GM10266 (cell line): ENCODE results near the gene TRIM9.

Experiments used
- DNase-seq: peaks from one replicate; pipeline ENCODE4 v3.0.0; 2012; ENCODE audit errors: extremely low spot score
- TF ChIP-seq, protein P1 (sequence below): IDR thresholded peaks from 2 replicates; pipeline ENCODE4 v1.5.1; 2012; ENCODE audit warnings: mild to moderate bottlenecking, low read depth; ENCODE audit not compliant: control insufficient read depth, insufficient read depth; ENCODE audit errors: missing control alignments

Gene TRIM9

DNA sequence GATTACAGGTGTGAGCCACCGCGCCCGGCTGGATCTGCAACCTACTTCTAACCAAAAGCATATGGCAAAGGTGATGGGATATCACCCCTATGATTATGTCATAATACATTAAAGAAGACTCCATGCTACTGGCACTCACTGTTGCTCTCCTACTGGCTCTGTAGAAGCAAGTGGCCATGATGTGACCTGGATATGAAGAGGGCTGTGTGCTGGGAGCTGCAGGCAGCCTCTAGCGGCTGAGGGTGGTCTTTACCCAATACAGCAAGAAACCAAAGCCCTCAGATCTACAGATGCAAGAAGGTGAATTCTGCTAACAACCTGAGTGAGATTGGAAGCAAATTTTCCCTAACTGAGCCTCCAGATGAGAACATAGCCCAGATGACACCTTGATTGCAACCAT is 34.2 kb upstream of the TRIM9 start:
- DNase-seq, result no peak
- TF ChIP-seq, protein P1, sequence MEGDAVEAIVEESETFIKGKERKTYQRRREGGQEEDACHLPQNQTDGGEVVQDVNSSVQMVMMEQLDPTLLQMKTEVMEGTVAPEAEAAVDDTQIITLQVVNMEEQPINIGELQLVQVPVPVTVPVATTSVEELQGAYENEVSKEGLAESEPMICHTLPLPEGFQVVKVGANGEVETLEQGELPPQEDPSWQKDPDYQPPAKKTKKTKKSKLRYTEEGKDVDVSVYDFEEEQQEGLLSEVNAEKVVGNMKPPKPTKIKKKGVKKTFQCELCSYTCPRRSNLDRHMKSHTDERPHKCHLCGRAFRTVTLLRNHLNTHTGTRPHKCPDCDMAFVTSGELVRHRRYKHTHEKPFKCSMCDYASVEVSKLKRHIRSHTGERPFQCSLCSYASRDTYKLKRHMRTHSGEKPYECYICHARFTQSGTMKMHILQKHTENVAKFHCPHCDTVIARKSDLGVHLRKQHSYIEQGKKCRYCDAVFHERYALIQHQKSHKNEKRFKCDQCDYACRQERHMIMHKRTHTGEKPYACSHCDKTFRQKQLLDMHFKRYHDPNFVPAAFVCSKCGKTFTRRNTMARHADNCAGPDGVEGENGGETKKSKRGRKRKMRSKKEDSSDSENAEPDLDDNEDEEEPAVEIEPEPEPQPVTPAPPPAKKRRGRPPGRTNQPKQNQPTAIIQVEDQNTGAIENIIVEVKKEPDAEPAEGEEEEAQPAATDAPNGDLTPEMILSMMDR, result no peak

DNA sequence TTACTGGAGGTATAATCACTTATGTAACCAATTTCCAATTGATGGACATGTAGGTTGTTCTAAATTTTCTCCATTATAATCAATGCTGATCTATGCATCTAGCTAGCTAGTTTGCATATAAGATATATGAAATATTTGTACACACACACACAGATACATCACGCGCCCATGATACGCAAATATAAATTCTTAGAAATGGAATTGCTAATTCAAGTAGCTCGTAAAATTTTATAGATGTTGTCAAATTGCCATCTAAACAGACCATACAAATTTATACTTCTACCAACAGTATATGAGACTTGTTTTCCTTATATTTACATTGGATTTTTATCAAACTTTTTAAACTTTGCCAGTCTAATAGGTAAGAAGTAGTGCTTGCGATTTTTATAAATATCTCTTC is 29.1 kb upstream of the TRIM9 start:
- no peak for DNase-seq
- TF ChIP-seq, protein P1, result no peak

DNA sequence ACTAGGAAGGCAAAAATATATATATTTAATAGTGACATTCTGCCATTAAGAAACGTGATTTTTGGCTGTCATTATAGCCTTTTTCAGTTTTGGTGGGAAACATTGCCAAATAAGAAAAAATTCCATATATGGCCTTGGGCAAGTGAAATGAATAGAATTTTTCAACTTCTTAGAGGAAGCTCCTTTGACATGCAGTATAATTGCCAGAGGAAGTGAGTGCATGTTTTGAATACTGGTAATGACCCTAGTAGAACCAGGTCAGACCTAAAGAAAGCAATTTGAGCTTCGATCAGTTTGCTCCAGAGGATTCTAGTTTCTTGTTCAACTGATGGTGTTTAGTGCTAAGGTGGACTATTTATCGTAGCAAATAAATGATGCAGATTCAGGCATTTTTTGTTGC is 26.2 kb upstream of the TRIM9 start:
- DNase-seq, result no peak
- TF ChIP-seq, protein P1, result no peak

DNA sequence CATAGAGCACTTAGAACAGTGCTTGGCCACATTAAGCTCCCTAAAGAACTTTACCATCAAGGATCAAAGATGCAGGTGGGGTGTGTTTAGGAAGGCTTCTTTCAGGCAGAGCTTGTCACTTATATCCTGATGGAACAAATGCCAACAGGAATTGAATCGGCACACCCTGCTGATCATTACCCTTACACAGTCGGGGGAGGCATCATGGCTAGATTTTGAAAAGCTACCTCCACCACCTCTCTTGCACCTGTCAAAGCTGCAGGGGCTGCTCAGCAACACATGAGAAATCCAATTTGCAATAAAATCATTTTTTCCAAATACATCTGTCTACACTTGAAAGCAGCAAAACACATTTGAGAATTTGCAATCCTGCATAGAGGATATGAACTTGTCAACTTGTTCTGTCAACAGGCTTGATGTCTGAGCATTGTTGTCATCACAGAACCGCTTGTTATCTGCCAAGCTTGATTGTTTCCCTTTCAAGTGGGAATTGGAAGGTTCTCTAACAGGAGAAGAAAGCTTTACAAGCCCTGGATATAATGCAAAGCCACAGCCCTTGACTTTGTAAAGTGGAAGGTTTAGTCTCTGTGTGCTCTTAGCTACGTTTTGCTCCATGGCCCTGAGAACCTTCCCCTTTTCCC is 24.6 kb upstream of the TRIM9 start:
- no peak for DNase-seq
- TF ChIP-seq, protein P1, result no peak

DNA sequence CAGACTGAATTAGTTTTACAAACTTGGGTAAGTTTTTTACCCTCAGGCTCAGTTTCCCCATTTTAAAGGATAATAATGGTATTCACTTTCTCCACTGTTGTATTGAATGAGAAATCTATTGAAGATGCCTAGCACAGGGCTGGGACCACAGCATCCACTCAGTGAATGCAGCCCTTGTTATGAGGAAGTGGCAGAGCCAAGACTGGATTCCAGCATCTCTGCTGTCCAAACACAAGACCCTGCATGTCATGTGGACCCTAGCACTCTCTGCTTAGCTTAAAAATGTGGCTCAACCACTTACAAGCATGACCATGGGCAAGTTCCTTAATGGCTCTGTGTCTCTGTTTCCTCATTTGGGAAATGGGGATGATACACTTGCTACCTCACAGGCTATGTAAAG is 24.1 kb upstream of the TRIM9 start:
- TF ChIP-seq, protein P1, result no peak
- DNase-seq, result no peak

DNA sequence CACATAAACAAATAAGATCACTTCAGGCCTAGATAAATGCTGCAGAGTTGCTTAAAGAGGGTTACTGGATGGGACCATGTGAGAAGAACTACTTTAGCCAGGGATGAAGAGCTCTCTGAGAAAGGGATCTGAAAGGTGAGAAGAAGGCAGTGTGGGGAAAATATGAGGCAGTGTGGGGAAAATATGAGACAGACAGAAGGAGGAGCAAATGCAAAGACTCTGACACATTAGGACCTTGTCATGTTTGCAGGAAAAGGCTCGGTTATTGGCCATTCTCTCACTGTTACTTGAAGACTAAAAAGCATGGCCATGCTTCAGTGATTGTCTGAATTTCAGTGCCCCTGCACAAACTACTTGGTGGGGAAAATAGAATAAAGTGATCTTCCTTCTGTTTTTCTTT is 22.7 kb upstream of the TRIM9 start:
- TF ChIP-seq, protein P1, result no peak

DNA sequence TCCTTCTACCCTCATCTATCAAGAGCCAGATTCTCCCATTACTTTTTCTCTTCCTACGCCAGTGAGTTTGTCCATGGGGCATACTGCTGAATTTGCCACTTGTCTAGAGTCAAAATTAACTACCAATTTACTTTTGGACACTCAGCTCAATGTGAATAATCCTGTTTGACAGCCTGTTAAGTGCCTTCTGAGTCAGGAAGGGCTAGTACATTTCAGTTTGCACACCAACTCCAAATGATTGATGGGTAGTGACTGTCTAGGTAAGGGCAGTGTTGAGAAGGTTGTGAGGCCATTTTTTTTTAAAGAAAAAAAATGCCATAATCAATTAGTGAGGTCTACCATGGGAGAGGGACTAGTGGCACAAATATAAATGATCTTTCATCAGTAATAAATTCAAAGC is 21.8 kb upstream of the TRIM9 start:
- no peak for DNase-seq

More for the DNA sequence above, 22.7 kb upstream of the TRIM9 start:
- no peak for DNase-seq

More for the DNA sequence above, 21.8 kb upstream of the TRIM9 start:
- TF ChIP-seq, protein P1, result no peak
